DMS79 treated with DMSO at 0.1 percent for 48 hours (cell line): ENCODE data around the gene SLC39A11.
A peak's percentile ranks its signal among the peaks of the same experiment; 100 is the strongest.

Source experiments
- DNase-seq: peaks from one replicate; lab custom pipeline; 2025; lab: John Stamatoyannopoulos, UW

Gene SLC39A11

GRCh38 chr17:72683506-72684404 lies 408.7 kb downstream of the SLC39A11 start:
- DNase-seq: peak; percentile 56

- no peak for DNase-seq
These were observed 409.9 kb downstream of the SLC39A11 start for GRCh38 chr17:72682605-72683004.

- DNase-seq: no peak
These were observed 410.6 kb downstream of the SLC39A11 start for GRCh38 chr17:72681844-72682243.

- peak; percentile 42 for DNase-seq
These were observed 414.6 kb downstream of the SLC39A11 start for GRCh38 chr17:72677714-72678390.

GRCh38 chr17:72677108-72677507 lies 415.4 kb downstream of the SLC39A11 start:
- no peak for DNase-seq

- no peak for DNase-seq
These were observed 419.8 kb downstream of the SLC39A11 start for GRCh38 chr17:72672729-72673128.

- DNase-seq: peak; percentile 32
These were observed 421.5 kb downstream of the SLC39A11 start for GRCh38 chr17:72671016-72671415.

GRCh38 chr17:72667096-72668063 lies 425.1 kb downstream of the SLC39A11 start:
- DNase-seq: no peak

- peak; percentile 51 for DNase-seq
These were observed 426.3 kb downstream of the SLC39A11 start for GRCh38 chr17:72665852-72666851.

GRCh38 chr17:72662827-72663190 lies 429.7 kb downstream of the SLC39A11 start:
- no peak for DNase-seq

GRCh38 chr17:72661945-72662826 lies 430.3 kb downstream of the SLC39A11 start:
- DNase-seq: no peak

- DNase-seq: peak; percentile 15
These were observed 431.2 kb downstream of the SLC39A11 start for GRCh38 chr17:72661116-72661944.

- DNase-seq: no peak
These were observed 432.0 kb downstream of the SLC39A11 start for GRCh38 chr17:72660274-72661115.

GRCh38 chr17:72659811-72660210 lies 432.7 kb downstream of the SLC39A11 start:
- DNase-seq: no peak

- no peak for DNase-seq
These were observed 433.8 kb downstream of the SLC39A11 start for GRCh38 chr17:72658675-72659074.

- DNase-seq: no peak
These were observed 434.8 kb downstream of the SLC39A11 start for GRCh38 chr17:72657467-72658317.
